Activated T-cell treated with anti-CD3 and anti-CD28 coated beads for 1 hour (primary cell): ENCODE data around the gene ZG16.
"Not testable (repeated sequence)": the region's sequence is repeated elsewhere in the genome, so short reads cannot be mapped to it uniquely, and the experiment has no call there.

Experiments used
- DNase-seq: peaks from one replicate; pipeline ENCODE4 v3.0.0-alpha.2; 2020; ENCODE audit warnings: low read depth

Gene ZG16

GRCh38 chr16:29787155-29787554 lies 9.1 kb downstream of the ZG16 start:
- DNase-seq, result not testable (repeated sequence)

DNA sequence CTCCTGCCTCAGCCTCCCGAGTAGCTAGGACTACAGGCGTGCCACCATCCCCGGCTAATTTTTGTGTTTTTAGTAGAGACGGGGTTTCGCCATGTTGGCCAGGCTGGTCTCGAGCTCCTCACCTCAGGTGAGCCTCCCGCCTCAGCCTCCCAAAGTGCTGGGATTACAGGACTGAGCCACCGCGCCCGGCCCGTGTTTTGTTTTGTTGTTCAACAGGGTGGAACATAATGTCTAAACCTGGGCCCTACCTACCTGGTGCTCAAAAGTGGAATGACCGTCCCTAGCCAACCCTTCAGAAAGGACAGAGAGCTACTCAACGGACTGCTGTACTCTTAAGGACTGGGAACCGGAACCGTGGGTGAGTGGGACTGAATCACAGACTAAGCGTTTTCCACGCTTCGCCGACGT lies 11.7 kb downstream of the ZG16 start:
- DNase-seq, result no peak

DNA sequence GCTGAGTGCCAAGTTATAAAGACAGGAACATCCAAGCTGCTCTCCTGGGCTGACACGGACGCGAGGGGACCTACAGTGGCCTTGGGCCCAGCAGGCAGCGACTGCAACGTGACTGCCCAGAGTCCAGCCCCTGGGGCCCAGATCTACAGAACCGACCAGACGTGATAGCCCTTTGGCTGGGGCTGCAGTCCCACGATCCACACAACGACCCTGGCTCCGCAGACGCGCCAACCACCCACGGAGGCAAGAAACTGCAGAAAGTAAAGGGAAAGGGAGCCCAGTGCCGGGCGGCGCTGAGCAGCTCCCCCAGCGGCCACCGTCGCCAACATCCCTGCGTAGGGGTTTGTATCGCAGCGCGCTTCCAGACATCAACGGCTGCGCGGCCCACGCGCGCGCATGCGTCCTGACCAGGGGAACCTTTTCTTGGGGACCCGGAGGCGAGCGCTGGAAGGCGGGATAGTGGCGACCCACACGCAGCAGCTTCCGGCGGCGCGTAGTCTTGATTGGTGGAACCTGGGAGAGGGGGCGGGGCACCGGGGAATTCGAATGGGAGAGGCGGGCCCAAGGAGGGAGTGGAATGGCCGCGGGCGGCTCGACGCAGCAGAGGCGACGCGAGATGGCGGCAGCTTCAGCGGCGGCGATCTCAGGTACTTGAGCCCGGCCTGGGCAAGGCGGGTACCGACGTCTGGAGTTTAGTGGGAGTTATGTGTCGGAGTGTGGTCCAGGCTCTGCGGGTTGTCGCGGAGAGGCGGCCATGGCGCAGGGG lies 12.3 kb downstream of the ZG16 start, which contains the start of gene KIF22:
TSS of gene KIF22 (plus strand) at position 569 of the 766 bp plus-strand sequence. CDS start at position 578, 9 bp downstream.
- peak; percentile 100 for DNase-seq

- no peak for DNase-seq
Measured at GRCh38 chr16:29790949-29791844, 13.1 kb downstream of the ZG16 start.

DNA sequence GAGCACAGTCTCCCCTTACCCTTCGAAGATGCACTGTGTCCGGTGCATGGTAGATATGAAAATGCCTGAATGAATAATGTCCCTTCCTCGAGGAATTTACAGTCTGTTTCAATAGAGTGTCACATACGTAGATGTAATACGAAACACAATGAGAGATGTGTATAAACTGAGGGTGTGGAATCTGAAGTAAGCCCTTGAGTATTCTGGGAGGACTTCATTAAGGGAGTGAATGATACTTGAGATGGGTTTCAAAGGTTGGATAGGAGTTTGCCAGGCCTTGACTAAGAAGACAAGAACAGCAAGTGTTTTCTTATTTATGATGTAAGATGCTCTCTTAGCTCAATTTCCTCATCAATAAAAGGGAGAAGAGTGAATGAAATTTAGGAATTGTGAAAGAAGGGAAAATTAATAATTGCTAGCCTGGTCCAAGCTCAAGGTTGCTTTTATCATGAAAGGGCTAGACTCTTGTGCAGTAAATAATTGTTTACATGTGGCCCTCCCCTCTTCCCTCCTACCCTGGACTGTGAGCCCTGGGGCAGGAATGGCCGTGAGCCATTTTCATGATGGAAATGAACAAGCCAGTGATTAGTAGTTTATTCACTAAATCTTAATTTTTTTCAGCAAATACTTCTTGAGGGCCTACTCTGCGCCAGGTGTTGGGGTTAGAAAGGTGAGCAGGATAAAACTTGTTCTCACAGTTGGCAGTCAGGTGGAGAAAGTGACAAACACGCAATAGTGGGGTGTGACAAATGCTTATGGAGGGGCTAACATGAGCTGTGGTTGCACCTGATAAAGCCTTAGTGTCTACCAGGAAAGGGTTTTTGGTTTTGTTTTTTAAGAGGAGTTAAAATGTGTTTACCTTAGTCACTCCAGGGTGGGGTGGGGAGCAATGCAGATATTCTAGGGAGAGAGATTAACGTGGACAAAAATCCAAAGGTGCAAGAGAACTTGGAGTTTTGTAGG lies 14.1 kb downstream of the ZG16 start:
- no peak for DNase-seq

DNA sequence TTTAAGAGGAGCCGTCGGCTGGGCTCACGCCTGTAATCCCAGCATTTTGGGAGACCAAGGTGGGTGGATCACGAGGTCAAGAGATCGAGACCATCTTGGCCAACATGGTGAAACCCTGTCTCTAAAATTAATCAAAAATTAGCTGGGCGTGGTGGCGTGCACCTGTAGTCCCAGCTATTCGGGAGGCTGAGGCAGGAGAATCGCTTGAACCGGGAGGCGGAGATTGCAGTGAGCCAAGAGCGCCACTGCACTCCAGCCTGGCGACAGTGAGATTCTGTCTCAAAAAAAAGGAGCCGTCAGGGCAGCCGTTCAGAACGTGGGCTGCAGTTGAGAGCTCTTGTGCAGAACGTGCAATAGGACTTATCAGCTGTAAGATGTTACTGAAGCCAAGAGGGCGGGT lies 15.1 kb downstream of the ZG16 start:
- not testable (repeated sequence) for DNase-seq

DNA sequence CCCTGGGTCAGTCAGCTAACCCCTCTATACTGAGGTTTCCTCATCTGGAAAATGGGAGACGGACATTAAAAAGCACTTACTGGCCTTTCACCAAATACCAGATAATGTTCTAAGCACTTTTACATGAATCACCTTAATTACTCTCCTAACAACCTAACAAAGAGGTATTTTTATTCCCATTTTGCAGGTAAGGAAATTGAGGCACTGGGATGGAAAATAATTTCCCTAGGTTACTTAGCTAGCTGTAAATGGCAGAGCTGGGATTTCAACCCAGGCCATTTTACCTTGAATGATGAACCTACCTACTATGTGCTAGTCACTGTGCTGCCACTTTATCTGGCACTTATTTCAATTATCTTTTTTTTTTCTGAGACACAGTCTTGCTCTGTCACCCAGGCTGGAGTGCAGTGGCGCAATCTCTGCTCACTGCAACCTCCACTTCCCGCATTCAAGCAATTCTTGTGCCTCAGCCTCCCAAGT lies 16.2 kb downstream of the ZG16 start:
- no peak for DNase-seq

- no peak for DNase-seq
Measured at GRCh38 chr16:29802416-29802935, 24.4 kb downstream of the ZG16 start.

DNA sequence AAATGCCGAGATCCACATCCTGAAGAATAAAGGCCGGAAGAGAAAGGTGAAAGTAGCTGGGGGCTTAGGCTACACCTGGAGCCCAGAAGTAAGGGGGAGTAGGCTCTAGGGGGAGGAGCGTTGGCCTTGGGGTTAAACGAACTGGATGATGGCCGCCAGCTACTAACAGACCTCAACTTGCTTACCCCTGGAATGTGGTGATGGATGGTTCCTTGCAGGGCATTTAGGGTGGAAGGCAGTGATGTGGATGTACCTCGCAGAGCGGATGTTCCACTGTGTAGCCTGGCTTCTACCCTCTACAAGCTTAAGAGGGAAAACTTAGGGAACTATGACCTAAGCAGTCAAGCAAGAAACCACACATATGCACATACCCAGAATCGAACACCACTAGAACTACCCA lies 26.0 kb downstream of the ZG16 start:
- DNase-seq, result no peak

- no peak for DNase-seq
Measured at GRCh38 chr16:29804455-29805231, 26.6 kb downstream of the ZG16 start.

- peak; percentile 97 for DNase-seq
Measured at GRCh38 chr16:29805232-29806098, 27.4 kb downstream of the ZG16 start.

DNA sequence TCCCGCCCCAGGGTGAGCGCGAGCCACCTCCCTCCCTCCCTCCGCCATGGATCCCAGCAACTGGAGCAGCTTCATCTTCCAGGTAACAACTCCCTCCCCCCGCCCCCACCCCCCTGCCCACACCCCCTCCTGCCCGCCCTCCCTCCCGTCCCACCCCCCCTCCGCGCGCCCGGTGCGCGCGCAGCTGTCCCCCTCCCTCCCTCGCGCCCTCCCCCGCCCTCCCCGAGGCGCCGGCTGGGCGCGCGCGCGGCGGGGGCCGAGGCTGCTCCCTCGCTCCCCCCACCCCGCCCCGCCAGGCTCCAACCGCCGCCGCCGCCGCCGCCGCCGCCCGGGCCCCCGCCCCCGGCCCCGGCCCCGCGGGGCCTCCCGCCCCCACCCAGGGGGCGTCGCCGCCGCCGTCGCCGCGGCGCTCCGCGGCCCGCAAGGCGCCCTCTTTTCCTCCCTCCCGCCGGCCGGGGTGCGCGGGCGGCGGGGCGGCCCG lies 28.1 kb downstream of the ZG16 start, which contains the start of gene MAZ:
TSS of gene MAZ (plus strand) at position 431 of the 481 bp plus-strand sequence. CDS start 173 bp downstream, outside the sequence.
- peak; percentile 75 for DNase-seq

DNA sequence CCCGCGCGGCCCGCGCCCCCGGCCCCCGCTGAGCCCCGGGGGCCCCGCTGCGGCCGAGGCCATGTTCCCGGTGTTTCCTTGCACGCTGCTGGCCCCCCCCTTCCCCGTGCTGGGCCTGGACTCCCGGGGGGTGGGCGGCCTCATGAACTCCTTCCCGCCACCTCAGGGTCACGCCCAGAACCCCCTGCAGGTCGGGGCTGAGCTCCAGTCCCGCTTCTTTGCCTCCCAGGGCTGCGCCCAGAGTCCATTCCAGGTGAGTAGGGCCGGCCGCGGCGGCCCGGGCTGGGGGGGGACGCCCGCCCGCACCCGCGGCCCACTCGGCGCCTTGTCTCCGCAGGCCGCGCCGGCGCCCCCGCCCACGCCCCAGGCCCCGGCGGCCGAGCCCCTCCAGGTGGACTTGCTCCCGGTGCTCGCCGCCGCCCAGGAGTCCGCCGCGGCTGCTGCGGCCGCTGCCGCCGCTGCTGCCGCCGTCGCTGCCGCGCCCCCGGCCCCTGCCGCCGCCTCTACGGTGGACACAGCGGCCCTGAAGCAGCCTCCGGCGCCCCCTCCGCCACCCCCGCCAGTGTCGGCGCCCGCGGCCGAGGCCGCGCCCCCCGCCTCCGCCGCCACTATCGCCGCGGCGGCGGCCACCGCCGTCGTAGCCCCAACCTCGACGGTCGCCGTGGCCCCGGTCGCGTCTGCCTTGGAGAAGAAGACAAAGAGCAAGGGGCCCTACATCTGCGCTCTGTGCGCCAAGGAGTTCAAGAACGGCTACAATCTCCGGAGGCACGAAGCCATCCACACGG lies 28.8 kb downstream of the ZG16 start:
- DNase-seq, result no peak

- peak; percentile 71 for DNase-seq
Measured at GRCh38 chr16:29807426-29808218, 29.6 kb downstream of the ZG16 start.

DNA sequence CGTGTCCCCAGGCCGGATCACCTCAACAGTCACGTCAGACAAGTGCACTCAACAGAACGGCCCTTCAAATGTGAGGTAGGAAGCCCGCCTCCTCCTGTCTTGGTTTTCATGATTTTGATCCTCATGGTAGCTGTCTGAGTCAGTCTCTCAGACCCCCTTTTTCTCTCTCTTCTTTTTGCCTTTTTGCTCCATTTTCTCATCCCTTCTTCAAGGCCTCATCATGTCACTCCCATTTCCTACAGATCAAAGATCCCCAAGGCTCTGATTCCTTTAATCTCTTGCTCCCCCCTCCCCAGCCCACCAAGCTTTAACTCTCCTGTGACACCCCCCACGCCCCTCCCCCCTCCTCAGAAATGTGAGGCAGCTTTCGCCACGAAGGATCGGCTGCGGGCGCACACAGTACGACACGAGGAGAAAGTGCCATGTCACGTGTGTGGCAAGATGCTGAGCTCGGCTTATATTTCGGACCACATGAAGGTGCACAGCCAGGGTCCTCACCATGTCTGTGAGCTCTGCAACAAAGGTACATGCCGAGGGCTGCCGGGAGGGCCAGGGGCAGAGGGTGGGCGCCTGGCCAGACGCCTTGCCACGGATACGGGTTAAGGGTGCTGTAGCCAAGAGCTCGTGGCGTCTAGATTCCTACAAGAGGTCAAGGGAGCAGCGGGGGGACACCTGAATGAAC lies 30.3 kb downstream of the ZG16 start:
- no peak for DNase-seq

GRCh38 chr16:29809031-29809747 lies 31.1 kb downstream of the ZG16 start:
- no peak for DNase-seq
